Measurements from ENCODE around the gene TMIE.
A peak's percentile ranks its signal among the peaks of the same experiment; 100 is the strongest.

TMIE gene, protein sequence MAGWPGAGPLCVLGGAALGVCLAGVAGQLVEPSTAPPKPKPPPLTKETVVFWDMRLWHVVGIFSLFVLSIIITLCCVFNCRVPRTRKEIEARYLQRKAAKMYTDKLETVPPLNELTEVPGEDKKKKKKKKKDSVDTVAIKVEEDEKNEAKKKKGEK

DNA sequence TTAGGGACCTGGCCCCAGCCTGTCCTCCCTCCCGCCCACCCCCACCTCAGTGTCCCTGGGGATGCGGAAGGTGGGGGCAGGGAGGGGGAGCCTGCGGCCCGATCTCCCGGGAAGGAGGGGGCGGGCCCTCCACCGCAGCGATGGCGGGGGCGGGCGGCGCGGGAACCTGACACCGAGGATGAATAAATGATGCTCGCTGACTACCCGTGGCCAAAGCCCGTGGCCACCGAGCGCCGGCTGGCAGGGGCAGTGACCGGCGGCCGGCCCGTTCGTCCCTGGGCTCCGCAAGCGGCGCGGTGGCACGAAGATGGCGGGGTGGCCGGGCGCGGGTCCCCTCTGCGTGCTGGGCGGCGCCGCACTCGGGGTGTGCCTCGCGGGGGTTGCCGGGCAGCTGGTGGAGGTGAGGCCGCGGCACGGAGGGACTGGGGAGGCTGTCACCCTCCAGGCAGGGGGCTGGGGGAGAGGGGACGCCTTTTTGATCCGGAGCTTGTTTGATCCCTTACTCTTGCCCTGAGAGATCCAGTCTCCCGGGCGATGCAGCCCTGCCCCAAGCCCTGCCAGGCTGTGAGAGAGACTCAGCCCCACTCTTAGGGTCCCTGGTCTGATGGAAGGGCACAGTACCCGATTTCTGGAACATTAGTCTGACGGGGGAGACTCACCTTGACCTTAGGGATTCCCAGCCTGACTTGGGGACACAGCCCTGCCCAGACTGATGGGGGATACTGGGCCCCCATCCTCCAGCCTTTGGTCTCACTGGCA lies at the start of gene TMIE:
Gene TMIE (plus strand): TSS at position 212 of the 759 bp plus-strand sequence. CDS start 96 bp downstream, at position 308.
- no peak for DNase-seq

DNA sequence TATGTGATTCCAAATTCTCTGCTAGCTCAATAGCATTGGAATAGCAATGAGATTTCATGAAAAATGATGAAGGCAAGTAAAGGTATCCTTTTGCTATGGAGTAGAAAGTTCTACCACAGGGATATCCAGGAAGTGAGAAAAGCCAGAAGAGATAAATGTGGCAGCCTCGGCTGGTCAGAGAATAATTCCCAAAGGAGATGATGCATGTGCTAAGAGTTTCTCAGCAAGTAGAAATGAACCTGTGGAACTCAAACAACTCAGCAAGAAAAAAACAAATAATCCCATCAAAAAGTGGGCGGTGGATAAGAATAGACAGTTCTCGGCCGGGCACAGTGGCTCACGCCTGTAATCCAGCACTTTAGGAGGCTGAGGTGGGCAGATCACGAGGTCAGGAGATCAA lies 45.9 kb upstream of the TMIE start:
- no peak for DNase-seq

DNA sequence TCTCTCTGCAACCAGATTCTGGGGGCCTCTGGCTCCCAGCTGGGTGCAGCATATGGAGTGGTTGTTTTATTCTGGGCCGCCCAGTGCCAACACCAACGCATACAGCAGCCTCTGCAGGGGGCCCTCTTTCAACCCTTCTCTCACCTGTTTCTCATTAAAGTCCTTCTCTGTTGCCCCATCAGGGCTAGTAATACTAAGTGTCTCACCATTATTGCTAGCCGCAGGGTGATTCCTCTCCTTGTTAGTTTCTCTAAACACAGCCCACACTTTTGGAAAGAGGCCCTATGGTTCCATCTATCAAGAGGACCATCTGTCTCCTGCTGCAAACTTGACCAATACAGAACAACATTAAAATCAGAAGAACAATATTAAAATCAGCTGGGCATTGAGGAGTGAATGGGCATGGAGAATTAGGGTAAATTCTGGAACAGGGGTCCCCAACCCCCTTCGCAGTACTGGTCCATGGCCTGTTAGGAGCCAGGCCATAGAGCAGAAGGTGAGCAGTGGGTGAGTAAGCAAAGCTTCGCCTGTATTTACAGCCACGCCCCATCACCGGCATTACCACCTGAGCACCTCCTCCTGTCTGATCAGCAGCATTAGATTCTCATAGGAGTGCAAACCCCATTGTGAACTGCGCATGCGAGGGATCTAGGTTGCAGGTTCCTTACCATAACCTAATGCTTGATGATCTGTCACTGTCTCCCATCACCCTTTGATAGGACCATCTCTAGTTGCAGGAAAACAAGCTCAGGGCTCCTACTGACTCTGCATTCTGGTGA lies 44.2 kb upstream of the TMIE start:
- peak in 2 of 3 experiments; percentile 67 to 90 for DNase-seq

DNA sequence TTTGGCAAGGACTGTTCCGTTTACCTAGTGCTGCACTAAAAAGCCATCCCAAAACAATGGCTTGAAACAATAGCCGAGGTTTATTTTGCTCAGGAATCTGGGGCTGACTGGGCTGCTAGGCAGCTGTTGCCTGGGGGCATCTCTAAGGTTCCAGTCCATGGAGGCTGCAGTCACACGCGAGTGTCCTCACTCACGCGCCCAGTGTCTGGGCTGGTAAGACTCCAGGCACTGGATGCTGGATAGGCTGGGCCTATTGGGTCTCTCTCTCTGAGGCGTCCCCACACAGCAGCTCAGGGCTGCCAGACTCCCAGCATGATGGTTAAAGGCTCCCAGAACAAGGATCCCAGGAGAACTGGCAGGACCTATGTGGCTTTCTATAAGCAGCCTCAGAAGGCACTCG lies 41.9 kb upstream of the TMIE start:
- peak in 1 of 3 experiments; percentile 38 for DNase-seq

DNA sequence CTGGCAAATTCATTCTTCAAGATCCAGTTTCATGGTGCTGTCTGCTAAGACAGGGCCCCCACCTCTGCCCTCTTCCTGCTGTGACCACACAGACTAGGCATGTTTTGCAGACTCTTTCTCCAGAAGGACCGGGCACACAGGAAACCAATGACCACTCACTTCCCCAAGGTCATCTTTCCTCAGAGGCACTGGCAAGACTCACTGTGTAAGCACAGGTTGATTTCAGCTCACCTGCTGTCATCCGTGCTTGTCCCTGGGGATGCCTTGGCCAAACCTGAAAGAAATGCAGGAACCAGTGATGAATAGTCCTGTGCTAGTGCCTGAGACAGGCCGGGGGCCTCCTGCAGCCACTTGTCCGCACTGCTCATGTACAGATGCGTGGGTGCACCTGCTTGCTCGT lies 41.2 kb upstream of the TMIE start:
- peak in 1 of 3 experiments; percentile 10 for DNase-seq

DNA sequence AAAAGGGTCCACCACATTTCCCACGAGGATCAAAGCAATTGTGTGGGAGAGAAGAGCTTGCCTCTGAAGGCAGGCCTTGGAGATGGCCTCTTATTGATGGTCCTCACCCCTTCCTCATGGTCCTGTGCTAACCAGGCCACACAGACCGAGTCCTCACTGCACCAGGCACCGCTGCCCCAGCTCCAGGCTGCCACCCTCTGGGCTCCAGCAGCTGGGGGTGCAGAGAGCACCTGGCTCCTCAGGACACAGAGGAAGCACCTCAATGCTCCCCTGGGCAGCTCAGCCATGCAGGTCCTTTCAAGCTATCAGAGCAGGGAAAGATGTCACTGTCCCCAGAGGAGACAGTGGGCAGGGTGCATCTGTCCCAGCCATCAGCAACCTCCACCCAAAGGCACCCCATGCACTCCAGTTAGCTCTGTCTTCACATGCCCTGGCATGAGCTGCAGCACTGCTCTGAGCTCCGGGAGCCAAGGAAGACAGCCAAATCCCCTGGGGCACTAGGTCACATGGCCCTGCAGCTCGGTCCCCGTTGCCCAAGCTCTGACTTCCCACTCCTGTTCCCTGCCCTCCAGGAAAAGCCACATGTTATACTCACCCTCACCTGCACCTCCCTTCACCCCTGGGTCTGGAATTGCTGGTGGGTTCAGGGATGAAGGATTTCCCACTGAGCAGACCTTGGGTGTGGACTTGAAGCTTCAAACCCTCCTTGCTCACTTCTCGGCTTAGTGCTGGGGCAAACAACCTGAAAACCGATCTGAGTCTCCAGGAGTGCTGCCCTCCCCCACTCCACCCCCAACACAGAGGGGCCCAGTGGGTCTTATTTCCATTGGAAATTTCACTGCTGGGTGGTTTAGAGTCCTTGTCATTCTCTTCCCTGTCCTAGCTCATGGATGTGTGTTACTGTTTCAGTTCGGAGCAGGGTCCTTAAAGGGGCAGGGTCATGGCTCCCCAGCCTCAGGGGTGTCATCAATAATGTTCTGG lies 40.4 kb upstream of the TMIE start:
- peak; percentile 2 to 39 (median 17) for DNase-seq

DNA sequence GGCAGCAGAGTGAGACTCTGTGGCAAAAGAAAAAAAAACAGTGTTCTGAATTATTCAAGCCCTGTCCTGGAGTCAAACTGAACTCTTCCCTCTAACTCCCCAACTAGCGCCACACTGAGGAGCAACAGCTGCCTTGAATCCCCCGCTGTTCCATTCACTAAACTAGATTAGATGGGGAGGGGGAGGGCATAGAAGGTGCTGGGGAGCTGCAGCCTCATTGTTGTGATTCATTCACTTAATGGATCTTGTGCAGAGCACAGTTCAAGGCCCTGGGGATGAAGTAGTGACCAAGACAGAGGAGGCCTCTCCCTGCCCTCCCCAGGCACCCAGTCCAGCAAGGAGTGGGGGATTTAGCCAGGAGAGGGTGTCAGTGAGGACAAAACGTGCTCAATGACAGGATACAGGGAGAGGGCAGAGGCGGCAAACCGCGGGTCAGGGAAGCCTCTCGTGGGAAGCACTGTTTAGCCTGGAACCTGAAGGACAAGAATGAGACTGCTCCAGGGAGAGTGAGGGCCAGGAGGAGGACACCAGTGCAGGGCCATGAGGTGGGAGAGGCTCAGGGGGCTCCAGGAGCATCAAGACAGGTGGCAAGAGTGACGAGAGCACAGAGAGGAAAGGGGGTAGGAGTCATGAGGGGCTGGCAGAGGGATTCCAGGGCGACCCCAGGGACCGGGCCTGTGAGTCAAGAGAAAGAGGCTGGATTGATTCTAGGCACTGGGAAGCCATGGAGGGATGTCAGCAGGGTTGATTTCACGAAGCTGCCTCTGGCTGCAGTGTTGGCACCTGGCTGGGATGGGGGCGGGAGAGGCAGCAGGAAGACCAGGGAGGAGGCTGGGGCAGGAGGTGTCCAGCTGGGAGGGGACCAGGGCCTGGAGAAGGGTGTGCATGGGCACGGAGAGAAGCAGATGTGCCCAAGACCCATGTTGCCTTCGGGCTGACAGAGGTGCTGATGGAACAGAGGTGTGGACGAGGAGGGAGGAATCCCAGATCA lies 39.1 kb upstream of the TMIE start:
- peak in 1 of 3 experiments; percentile 14 for DNase-seq

DNA sequence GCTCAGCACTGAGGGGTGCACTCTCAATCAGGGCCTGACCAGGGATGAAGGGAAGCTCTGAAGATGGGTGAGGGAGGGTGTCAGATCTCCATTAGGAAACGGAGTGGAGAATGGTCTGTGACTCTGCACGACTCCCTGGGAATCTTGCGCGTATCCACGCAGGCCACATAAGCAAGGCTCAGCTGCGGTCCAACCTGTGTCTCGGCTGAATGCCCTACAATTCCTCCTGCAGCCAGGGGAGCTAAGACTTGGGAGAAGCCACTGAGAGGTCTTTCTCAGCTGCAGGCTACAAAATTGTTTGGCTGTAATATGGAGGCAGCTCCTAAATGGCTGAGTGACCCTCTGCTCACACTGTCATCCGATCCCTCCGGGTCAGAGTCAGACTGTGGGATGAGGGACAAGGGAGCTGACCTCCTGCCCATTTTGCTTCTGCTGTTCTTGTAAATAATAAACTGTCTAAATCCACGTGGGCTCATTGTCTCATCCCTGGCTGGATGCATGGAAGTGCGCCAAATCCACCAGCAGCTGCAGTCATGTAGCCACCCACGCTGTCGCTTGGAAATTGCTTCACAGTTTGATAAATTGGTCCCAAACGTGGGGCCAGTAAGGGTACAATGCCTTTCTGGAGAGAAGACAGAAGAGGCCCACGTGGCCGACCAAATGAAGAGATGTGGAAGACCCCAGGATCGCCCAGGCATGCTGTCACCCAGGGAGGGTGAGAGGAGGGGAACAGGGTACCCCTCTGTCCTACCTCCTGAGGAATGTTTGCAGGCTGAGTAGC lies 38.2 kb upstream of the TMIE start:
- DNase-seq: peak in 2 of 3 experiments; percentile 30 to 68

DNA sequence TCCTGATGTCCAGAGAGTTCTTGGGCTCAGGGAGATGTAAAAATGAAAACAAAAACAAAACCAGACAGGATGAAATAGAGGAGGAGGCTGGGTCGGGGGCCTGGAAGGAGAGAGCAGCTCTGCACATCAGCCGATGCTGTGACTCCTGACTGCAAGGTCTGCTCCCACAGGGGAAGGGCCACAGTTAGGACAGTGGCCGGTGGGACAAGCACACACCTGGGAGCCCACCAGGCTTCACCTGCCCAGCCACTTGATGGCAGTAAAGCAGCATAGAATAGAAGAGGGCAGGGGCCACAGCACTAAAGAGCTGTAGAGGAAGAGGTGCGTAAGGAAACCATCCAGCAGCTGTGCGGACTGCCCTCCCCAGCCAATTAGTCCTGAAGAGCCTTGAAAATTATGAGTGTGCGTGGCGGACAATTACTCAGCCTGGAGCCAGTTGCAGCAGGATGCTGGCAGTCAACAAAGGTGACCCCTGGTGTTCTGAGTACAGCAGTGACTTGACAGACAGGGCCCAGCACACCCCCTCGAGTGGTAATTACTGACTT lies 37.5 kb upstream of the TMIE start:
- peak; percentile 59 to 98 (median 89) for DNase-seq

DNA sequence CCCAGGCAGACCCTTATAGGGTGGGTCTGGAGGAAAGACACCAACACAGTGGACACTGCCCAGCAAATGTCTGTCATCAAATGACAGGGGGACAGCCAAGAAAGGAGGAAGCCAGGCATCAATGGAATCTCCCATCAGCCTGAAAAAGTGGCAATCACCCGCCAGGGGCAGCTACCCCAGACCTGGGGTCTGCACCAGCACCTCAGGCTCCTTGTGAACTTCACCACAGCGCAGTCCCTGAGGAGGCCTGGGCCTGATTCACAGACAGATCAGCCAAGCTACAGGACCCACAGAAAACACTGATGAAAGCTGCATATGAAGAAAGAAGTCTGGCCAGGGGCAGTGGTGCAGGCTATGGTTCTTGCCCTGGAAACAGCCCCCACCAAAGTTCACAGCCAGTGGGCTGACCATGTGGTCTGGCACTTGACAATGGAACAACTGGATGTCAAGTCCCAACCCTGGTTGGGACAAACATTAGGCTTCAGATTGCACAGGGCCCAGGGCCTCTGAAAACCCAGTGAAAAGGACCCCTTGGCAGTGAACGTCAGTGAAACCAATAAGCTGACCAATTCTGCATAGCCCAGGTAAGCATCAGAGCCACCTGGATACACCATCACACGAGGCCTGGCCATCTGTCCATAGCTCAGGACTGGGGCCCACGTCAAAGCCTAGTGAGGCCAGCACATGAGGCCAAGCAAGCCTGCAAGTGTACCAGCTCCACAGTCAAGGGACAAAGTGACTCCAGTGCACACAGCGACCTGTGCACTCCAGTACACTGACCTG lies 36.8 kb upstream of the TMIE start:
- no peak for DNase-seq

DNA sequence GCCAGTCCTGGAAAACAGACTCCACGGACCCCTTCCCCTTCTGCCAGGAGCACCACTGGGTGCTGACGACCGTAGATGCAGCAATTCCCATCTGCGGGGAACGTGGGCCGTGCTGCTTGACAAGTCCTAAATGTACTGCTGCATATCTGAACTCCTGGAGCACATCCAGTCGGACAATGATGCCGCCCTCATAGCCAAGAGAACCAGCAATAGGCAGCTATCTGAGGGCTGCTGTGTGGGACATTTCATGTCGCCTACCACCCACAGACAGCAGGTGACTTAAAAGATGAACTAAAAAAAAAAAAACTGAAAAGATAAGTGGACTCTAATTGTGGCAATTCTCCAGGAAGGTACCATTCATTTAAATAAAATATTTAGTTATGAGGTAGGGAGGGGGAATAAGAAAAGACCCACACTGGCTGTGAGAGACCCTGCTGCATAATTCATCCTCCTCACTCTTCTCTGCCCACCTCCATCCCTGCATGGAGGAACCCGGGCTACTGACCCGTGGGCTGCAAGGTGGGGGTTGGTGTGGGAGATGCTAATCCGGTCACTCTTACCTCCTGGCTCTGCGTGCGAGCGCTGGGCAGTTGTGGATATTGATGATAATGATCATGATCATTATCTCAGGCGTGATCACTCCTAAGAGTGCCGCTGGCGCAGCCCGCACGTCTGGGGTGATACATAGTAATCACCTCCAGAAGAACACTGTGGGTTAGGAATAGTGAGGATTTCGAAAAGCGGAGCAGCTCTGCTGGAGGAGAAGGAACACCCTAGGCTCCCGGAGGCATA lies 36.0 kb upstream of the TMIE start:
- DNase-seq: peak in 1 of 3 experiments; percentile 35

DNA sequence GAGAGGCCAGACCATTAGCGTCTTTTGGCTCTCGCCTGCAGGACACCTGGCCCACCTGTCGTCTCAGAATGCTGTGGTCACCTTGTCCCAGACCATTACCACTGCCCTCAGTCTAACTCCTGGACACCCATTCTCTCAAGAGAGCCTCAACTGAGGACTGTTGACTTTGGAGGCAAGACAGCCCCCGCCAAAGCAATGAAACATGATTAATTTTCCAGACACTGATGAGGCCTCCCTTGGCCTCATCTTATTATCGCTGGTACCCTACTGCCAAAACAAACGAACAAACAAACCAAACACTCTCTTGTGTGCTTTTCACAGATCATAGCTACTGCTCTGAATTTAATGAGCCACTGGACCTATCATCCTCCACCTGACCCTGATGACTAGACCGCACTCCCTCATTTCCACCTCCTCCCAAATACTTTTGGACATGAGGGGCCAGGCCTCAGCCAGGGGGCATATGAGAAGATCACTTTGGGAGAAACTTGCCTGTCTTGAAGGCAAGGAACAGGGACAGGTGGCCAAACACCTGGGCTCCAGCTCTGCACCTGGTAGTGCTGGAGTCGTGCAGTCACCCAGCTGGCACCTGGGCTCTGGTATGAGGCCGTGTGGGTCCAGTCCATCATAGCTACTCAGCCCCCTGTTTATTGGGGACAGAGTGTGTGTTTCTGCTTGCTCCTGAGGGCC lies 35.3 kb upstream of the TMIE start:
- DNase-seq: peak in 2 of 3 experiments; percentile 59 to 82

DNA sequence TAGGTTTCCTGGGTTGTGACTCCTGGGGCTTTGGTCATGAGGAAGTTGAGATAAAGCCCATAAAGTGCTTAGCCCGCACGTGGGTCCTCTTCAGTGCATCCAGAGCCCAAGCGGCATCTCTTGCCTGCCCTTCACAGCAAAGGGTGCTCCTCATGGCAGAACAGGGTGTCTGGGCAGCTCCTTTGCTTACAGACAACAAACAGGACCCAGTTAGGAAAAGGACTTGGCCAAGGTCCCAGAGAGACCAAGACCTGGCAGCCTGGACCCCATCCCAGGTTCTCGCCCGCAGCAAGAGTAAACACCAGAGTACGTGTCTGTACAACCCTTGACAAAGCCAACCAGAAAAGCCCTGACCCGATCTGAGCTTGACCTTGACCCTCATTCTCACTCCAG lies 34.7 kb upstream of the TMIE start:
- no peak for DNase-seq

DNA sequence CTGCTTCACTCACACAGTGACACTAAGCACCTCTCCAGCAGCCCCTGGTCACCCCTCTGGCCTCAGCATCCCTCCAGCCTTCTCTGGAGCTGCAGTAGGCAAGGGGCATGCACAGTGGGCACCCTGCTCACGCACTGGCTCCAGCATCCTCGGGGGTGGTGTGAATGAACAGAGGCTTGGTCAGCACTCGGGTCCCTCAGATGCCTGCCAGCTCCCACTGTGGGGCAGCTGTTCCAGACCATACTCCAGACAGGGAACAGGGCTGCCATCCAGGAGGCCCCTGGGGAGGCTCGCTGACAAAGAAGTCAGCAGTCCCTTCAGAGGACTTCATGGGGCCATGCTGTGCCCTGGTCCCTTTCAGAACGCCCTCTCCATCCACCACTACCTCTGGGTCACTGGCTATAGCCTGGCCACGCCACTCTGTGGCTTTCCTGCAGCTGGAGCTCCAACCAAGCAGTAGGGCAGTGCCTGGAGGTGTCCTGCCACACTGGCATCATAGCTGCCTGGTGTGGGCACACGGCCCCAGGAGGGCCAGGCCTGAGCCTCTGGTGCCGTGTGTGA lies 34.1 kb upstream of the TMIE start:
- no peak for DNase-seq

DNA sequence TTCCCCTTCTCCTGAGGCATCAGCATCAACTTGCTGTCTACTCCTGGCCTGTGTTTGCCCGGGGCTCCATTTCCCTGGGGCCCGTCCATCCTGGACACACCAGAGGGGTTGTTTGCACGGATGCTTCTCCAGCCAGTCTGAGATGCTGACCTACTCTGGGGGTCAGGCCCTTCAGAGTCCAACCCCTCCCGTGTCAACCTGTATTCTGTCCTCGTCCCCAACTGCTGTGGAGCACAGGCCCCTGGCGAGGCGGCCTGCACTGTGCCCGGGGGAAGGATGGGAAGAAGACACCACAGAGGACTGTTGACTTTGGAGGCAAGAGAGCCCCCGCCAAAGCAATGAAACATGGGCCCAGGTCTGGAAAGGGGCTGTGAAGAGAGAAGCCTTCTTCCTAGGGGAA lies 33.5 kb upstream of the TMIE start:
- no peak for DNase-seq

DNA sequence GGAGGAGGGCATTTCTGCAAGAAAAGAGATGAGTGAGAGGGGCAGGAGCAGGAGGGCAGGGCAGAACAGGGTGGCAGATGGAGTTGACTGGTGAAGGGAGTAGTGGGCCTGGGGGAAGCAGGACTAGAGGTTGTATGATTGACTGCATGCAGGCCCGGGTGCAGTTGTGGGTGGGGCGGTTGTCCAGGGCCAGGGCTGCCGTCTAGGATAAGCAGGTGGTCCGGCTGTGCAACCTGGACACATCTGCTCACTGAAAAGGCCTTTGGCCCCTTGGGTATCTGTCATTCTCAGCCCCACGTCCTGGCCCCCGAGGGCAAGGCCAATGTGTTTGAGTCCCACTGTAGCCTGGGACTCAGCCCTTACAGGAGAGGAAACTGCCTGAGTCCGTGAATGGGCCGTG lies 33.1 kb upstream of the TMIE start:
- no peak for DNase-seq

DNA sequence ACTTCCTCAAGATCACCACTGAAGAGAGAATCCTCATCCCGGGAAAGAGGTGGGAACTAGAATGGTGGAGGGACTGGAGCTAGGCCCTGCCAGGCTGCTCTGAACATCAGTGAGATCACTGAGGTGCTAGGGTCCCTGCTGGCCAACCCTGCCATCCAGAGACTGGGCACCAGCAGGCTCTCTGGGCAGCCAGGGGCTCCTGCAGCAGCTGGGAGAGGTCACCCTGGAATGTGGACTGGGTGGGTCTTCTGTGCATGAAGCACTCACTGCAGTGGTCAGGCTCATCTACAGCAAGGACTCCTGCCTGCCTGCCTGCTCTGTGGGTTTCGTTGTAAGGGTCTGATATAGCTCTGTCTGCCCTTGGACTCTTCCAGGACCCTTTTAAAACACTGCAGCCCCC lies 32.6 kb upstream of the TMIE start:
- no peak for DNase-seq

All from NCI-H1417 (cell line).